NCI-H2196 (cell line): ENCODE measurements around the gene BTBD9.
"Not testable (repeated sequence)": the region's sequence is repeated elsewhere in the genome, so short reads cannot be mapped to it uniquely, and the experiment has no call there.

Source experiments
- DNase-seq: peaks from one replicate; lab custom pipeline; 2025; ENCODE audit not compliant: unreplicated experiment; lab: John Stamatoyannopoulos, UW

BTBD9 gene

GRCh38 chr6:38350942-38351341 is 288.8 kb downstream of the BTBD9 start:
- DNase-seq, result no peak

GRCh38 chr6:38350220-38350619 is 289.5 kb downstream of the BTBD9 start:
- no peak for DNase-seq

- DNase-seq, result no peak
Measured at GRCh38 chr6:38349795-38350194, 289.9 kb downstream of the BTBD9 start.

- no peak for DNase-seq
Measured at GRCh38 chr6:38349221-38349620, 290.5 kb downstream of the BTBD9 start.

- no peak for DNase-seq
Measured at GRCh38 chr6:38348371-38348770, 291.4 kb downstream of the BTBD9 start.

- not testable (repeated sequence) for DNase-seq
Measured at GRCh38 chr6:38347829-38348228, 291.9 kb downstream of the BTBD9 start.

- DNase-seq, result no peak
Measured at GRCh38 chr6:38346291-38347079, 293.2 kb downstream of the BTBD9 start.

GRCh38 chr6:38345586-38345985 is 294.1 kb downstream of the BTBD9 start:
- DNase-seq, result no peak

GRCh38 chr6:38341496-38341895 is 298.2 kb downstream of the BTBD9 start:
- no peak for DNase-seq

- DNase-seq, result no peak
Measured at GRCh38 chr6:38339914-38340313, 299.8 kb downstream of the BTBD9 start.

GRCh38 chr6:38337819-38338465 is 301.8 kb downstream of the BTBD9 start:
- no peak for DNase-seq

GRCh38 chr6:38336922-38337321 is 302.8 kb downstream of the BTBD9 start:
- no peak for DNase-seq

GRCh38 chr6:38326837-38327236 is 312.9 kb downstream of the BTBD9 start:
- no peak for DNase-seq

- DNase-seq, result no peak
Measured at GRCh38 chr6:38323216-38323615, 316.5 kb downstream of the BTBD9 start.

- DNase-seq, result no peak
Measured at GRCh38 chr6:38322138-38322537, 317.6 kb downstream of the BTBD9 start.

- DNase-seq, result no peak
Measured at GRCh38 chr6:38320843-38321242, 318.9 kb downstream of the BTBD9 start.

GRCh38 chr6:38320358-38320757 is 319.4 kb downstream of the BTBD9 start:
- no peak for DNase-seq

GRCh38 chr6:38319256-38320212 is 320.2 kb downstream of the BTBD9 start:
- no peak for DNase-seq

- DNase-seq, result no peak
Measured at GRCh38 chr6:38316099-38316868, 323.4 kb downstream of the BTBD9 start.

- no peak for DNase-seq
Measured at GRCh38 chr6:38311201-38311600, 328.5 kb downstream of the BTBD9 start.

GRCh38 chr6:38310061-38310460 is 329.7 kb downstream of the BTBD9 start:
- DNase-seq, result no peak
